ENCODE measurements around the gene ITPRIPL2. TPM values are rescaled to one million over a fixed set of nuclear protein-coding genes. Genes with fewer than 3 reads are reported as not detected.

ITPRIPL2 gene
- total RNA-seq, 1 experiment from 2014 or later: 21.6 TPM

GRCh38 chr16:19110537-19111360, 3.0 kb upstream of the ITPRIPL2 start:
- POLR2A ChIA-PET (ENCODE audit: unreplicated experiment): no interaction called here

GRCh38 chr16:19112099-19112407, 1.7 kb upstream of the ITPRIPL2 start:
- H3K9ac ChIP-seq (ENCODE audit: low read length): no peak overlapping the region
- no peaks in the 10 kb centered on the region for H3K9me3 ChIP-seq (ENCODE audit: low read length)
- intact Hi-C loops (cut with micrococcal nuclease): loop anchor here (10.0 kb wide), 1 partner anchor 53 kb away; the partner anchor contains the start of gene SYT17
- no peak overlapping the region for H3K4me2 ChIP-seq (ENCODE audit: low read length)
- H3K4me3 ChIP-seq (ENCODE audit: low read length): no peak overlapping the region
- DNase-seq (no peak), ATAC-seq (no peak)
- H2AFZ ChIP-seq (ENCODE audit: low read length): no peak overlapping the region
- H3K79me2 ChIP-seq (ENCODE audit: low read length): peaks cover 33% of the 10 kb centered on the region
- TF ChIP-seq CTCF (conservative IDR thresholded peaks at IDR 0.05; ENCODE audit: low read depth, low read length): no peak
- TF ChIP-seq EZH2 (IDR thresholded peaks at IDR 0.05; ENCODE audit: low read length, unreplicated experiment): no peak
- TF ChIP-seq EZH2phosphoT487 (IDR thresholded peaks at IDR 0.05; ENCODE audit: borderline replicate concordance, low read length): no peak
- H3K36me3 ChIP-seq (ENCODE audit: low read depth, low read length): no peaks in the 10 kb centered on the region; the same call in 1 of the 2 replicates
- ChIA-PET CTCF (no interaction called here), POLR2A (ENCODE audit: unreplicated experiment) (no interaction called here)
- no TSS peak for BruUV-seq (replicated peaks)
- no peaks in the 10 kb centered on the region for H3K9me2 ChIP-seq (replicated peaks; ENCODE audit: low read length)
- peaks cover 11% of the 10 kb centered on the region for H3F3A ChIP-seq (ENCODE audit: low read length, unreplicated experiment)
- H4K20me1 ChIP-seq (ENCODE audit: low read length): peaks cover 13% of the 10 kb centered on the region; the same call in 1 of the 2 replicates
- no peak overlapping the region for H3K27ac ChIP-seq (ENCODE audit: low read length)
- peaks cover 53% of the 10 kb centered on the region for H3K4me1 ChIP-seq (ENCODE audit: insufficient read depth, low read length)
- H3K27me3 ChIP-seq (ENCODE audit: low read length): no peaks in the 10 kb centered on the region

More at GRCh38 chr16:19110537-19111360, 3.0 kb upstream of the ITPRIPL2 start:
- H3K79me2 ChIP-seq (ENCODE audit: low read length): peaks cover 20% of the 10 kb centered on the region
- H3K4me1 ChIP-seq (ENCODE audit: insufficient read depth, low read length): peaks cover 40% of the 10 kb centered on the region
- ATAC-seq (no peak), DNase-seq (no peak)
- no peaks in the 10 kb centered on the region for H3K9me2 ChIP-seq (replicated peaks; ENCODE audit: low read length)
- no TSS peak for BruUV-seq (replicated peaks)
- H3K9me3 ChIP-seq (ENCODE audit: low read length): no peaks in the 10 kb centered on the region
- H3K4me2 ChIP-seq (ENCODE audit: low read length): no peak overlapping the region
- CTCF ChIA-PET: no interaction called here
- no peaks in the 10 kb centered on the region for H3F3A ChIP-seq (ENCODE audit: low read length, unreplicated experiment)
- no peaks in the 10 kb centered on the region for H3K27me3 ChIP-seq (ENCODE audit: low read length)
- no peak overlapping the region for H3K9ac ChIP-seq (ENCODE audit: low read length)
- TF ChIP-seq EZH2 (IDR thresholded peaks at IDR 0.05; ENCODE audit: low read length, unreplicated experiment) (no peak), CTCF (conservative IDR thresholded peaks at IDR 0.05; ENCODE audit: low read depth, low read length) (no peak), EZH2phosphoT487 (IDR thresholded peaks at IDR 0.05; ENCODE audit: borderline replicate concordance, low read length) (no peak)
- H3K36me3 ChIP-seq (ENCODE audit: low read depth, low read length): no peaks in the 10 kb centered on the region; the same call in 1 of the 2 replicates
- H3K27ac ChIP-seq (ENCODE audit: low read length): peak overlapping the region; percentile 32; the same call in 1 of the 2 replicates
- intact Hi-C loops (cut with micrococcal nuclease): loop anchor here (10.0 kb wide), 1 partner anchor 54 kb away; the partner anchor contains the start of gene SYT17
- peaks cover 10% of the 10 kb centered on the region; the same call in 1 of the 2 replicates for H4K20me1 ChIP-seq (ENCODE audit: low read length)
- no peak overlapping the region for H3K4me3 ChIP-seq (ENCODE audit: low read length)
- no peak overlapping the region for H2AFZ ChIP-seq (ENCODE audit: low read length)
